Measurements from ENCODE around the gene SDCCAG8.

- TF ChIP-seq CTCF (IDR thresholded peaks at IDR 0.05; ENCODE audit: low read depth, low read length) (no peak), EZH2phosphoT487 (IDR thresholded peaks at IDR 0.05; ENCODE audit: low read depth) (no peak)
Measured at GRCh38 chr1:243393096-243393495, 137.3 kb downstream of the SDCCAG8 start.
